ENCODE results near the gene UBE2QL1. TPM values are rescaled to one million over a fixed set of nuclear protein-coding genes. Genes with fewer than 3 reads are reported as not detected.

The UBE2QL1 gene
- polyA plus RNA-seq, 2 of the 4 experiments (the other 2 are of a cell fraction), result 0.04 TPM

DNA sequence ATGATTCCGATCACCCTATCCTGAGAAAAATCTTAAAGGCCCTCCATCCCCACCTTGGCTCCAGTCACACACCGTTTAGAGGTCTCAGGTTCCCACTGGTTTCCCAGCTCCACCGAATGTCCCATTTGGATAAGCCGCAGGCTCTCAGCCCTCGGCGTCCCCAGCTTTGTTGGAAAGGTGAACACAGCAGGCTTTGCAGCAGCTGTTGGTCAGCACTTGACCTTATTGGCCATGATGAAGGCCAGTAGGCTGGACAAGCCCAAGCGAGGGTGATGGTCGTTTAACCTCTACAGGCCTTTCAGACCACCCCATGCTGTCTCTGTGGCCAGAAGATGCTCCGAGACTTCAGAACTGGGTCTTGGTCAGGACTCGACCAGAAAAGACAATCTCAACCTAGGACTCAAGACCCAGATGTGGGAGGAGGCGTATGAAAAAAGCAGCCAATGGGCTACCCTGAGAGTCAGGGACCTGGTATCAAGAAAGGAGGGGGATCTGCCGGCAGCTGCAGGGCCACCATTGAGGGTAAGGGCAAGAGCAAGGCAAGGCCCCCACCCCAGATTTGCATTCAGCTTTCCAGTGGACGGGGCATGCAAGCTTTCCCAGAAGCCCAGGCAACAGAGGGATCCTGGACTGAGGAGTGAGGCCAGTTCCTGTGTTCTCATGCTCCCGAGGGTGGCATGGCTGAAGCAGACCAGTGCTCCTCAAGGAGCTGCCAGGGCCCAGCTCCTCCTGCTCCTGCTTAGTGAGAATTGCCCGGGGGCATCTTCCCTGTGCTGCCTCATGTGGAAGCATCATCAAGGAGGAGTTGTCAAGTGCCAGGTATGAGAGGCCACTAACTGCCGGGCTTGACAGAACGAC is 13.4 kb downstream of the UBE2QL1 start:
- Histone ChIP-seq H3K9me3 (peaks cover 14% of the 10 kb centered on the region), H3K4me3 (no peak overlapping the region), H3K4me1 (no peaks in the 10 kb centered on the region), H3K4me2 (no peak overlapping the region), H3K27ac (no peak overlapping the region)
- no peak for DNase-seq (ENCODE audit: low read depth in 1 of 2, low spot score in 1 of 2)
- ChIA-PET CTCF (no interaction called here), POLR2A (no interaction called here)
- no peak for ATAC-seq
- TF ChIP-seq, protein P1, sequence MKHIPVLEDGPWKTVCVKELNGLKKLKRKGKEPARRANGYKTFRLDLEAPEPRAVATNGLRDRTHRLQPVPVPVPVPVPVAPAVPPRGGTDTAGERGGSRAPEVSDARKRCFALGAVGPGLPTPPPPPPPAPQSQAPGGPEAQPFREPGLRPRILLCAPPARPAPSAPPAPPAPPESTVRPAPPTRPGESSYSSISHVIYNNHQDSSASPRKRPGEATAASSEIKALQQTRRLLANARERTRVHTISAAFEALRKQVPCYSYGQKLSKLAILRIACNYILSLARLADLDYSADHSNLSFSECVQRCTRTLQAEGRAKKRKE (CRISPR knock-in tag; IDR thresholded peaks at IDR 0.05; ENCODE audit: low read depth), result no peak
- no peak for TF ChIP-seq JUNB (IDR thresholded peaks at IDR 0.05)
- TF ChIP-seq, protein P2, sequence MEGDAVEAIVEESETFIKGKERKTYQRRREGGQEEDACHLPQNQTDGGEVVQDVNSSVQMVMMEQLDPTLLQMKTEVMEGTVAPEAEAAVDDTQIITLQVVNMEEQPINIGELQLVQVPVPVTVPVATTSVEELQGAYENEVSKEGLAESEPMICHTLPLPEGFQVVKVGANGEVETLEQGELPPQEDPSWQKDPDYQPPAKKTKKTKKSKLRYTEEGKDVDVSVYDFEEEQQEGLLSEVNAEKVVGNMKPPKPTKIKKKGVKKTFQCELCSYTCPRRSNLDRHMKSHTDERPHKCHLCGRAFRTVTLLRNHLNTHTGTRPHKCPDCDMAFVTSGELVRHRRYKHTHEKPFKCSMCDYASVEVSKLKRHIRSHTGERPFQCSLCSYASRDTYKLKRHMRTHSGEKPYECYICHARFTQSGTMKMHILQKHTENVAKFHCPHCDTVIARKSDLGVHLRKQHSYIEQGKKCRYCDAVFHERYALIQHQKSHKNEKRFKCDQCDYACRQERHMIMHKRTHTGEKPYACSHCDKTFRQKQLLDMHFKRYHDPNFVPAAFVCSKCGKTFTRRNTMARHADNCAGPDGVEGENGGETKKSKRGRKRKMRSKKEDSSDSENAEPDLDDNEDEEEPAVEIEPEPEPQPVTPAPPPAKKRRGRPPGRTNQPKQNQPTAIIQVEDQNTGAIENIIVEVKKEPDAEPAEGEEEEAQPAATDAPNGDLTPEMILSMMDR (IDR thresholded peaks at IDR 0.05), result no peak
- TF ChIP-seq GATA3 (IDR thresholded peaks at IDR 0.05; ENCODE audit: borderline replicate concordance), result no peak
- TF ChIP-seq HEYL (CRISPR knock-in tag; IDR thresholded peaks at IDR 0.05), result no peak
- TF ChIP-seq, protein P3, sequence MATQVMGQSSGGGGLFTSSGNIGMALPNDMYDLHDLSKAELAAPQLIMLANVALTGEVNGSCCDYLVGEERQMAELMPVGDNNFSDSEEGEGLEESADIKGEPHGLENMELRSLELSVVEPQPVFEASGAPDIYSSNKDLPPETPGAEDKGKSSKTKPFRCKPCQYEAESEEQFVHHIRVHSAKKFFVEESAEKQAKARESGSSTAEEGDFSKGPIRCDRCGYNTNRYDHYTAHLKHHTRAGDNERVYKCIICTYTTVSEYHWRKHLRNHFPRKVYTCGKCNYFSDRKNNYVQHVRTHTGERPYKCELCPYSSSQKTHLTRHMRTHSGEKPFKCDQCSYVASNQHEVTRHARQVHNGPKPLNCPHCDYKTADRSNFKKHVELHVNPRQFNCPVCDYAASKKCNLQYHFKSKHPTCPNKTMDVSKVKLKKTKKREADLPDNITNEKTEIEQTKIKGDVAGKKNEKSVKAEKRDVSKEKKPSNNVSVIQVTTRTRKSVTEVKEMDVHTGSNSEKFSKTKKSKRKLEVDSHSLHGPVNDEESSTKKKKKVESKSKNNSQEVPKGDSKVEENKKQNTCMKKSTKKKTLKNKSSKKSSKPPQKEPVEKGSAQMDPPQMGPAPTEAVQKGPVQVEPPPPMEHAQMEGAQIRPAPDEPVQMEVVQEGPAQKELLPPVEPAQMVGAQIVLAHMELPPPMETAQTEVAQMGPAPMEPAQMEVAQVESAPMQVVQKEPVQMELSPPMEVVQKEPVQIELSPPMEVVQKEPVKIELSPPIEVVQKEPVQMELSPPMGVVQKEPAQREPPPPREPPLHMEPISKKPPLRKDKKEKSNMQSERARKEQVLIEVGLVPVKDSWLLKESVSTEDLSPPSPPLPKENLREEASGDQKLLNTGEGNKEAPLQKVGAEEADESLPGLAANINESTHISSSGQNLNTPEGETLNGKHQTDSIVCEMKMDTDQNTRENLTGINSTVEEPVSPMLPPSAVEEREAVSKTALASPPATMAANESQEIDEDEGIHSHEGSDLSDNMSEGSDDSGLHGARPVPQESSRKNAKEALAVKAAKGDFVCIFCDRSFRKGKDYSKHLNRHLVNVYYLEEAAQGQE (IDR thresholded peaks at IDR 0.05), result no peak
- no peak for TF ChIP-seq RCOR1 (IDR thresholded peaks at IDR 0.05; ENCODE audit: low read depth, low read length)
- TF ChIP-seq ESRRA (IDR thresholded peaks at IDR 0.05; ENCODE audit: borderline replicate concordance, low read length), result no peak
- TF ChIP-seq CBX8 (IDR thresholded peaks at IDR 0.05), result no peak
- TF ChIP-seq NFE2L2 (conservative IDR thresholded peaks at IDR 0.05; ENCODE audit: low read length), result no peak
- TF ChIP-seq ZC3H11A (IDR thresholded peaks at IDR 0.05), result no peak
- WGBS (ENCODE audit: missing lambda C conversion rate), result 36% methylated on average over 13 of the region's 17 CpGs
- no peak for FAIRE-seq

DNA sequence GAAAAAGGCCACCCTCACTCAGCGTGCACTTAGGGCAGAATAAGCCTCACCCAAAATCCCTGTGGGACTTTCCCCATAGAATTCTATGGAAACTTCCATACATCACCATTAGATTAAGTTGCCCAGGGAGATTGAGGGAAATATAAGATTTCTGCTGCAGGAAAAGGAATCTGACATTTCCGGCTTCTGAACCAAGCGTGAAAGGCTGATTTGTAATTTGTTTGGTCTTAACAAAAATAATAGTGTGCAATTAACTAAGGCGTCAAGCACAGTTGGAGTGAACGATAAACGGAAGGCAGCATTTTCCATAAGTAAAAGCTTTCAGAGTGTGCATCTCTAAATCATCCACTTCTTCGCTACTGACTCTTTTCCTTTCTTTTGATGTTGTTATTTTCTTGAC is 14.0 kb downstream of the UBE2QL1 start:
- 67% methylated on average over 7 of the region's 7 CpGs for WGBS (ENCODE audit: missing lambda C conversion rate)
- no peak for FAIRE-seq
- Histone ChIP-seq H3K27ac (no peak overlapping the region), H3K4me2 (no peak overlapping the region), H3K4me1 (no peaks in the 10 kb centered on the region), H3K4me3 (no peak overlapping the region), H3K9me3 (peaks cover 9% of the 10 kb centered on the region)
- ATAC-seq, result no peak
- TF ChIP-seq ZFP36 (IDR thresholded peaks at IDR 0.05; ENCODE audit: borderline replicate concordance, partially characterized antibody), result no peak
- no peak for TF ChIP-seq JUN (IDR thresholded peaks at IDR 0.05)
- TF ChIP-seq, protein P3 (IDR thresholded peaks at IDR 0.05), result no peak
- TF ChIP-seq HOXA7 (CRISPR knock-in tag; IDR thresholded peaks at IDR 0.05), result no peak
- TF ChIP-seq TFCP2L1 (CRISPR knock-in tag; IDR thresholded peaks at IDR 0.05), result no peak
- TF ChIP-seq, protein P4, sequence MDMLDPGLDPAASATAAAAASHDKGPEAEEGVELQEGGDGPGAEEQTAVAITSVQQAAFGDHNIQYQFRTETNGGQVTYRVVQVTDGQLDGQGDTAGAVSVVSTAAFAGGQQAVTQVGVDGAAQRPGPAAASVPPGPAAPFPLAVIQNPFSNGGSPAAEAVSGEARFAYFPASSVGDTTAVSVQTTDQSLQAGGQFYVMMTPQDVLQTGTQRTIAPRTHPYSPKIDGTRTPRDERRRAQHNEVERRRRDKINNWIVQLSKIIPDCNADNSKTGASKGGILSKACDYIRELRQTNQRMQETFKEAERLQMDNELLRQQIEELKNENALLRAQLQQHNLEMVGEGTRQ (IDR thresholded peaks at IDR 0.05), result no peak
- TF ChIP-seq, protein P5, sequence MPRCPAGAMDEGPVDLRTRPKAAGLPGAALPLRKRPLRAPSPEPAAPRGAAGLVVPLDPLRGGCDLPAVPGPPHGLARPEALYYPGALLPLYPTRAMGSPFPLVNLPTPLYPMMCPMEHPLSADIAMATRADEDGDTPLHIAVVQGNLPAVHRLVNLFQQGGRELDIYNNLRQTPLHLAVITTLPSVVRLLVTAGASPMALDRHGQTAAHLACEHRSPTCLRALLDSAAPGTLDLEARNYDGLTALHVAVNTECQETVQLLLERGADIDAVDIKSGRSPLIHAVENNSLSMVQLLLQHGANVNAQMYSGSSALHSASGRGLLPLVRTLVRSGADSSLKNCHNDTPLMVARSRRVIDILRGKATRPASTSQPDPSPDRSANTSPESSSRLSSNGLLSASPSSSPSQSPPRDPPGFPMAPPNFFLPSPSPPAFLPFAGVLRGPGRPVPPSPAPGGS (IDR thresholded peaks at IDR 0.05), result no peak
- no peak for TF ChIP-seq FOXS1 (CRISPR knock-in tag; IDR thresholded peaks at IDR 0.05)
- TF ChIP-seq HEYL (CRISPR knock-in tag; IDR thresholded peaks at IDR 0.05), result no peak
- no peak for TF ChIP-seq POLR2AphosphoS2 (conservative IDR thresholded peaks at IDR 0.05; ENCODE audit: low read length)
- TF ChIP-seq HOXB13 (CRISPR knock-in tag; IDR thresholded peaks at IDR 0.05; ENCODE audit: low read depth), result no peak
- TF ChIP-seq CHD2 (IDR thresholded peaks at IDR 0.05; ENCODE audit: low read length, partially characterized antibody), result no peak
- ChIA-PET CTCF (no interaction called here), POLR2A (no interaction called here)
- DNase-seq (ENCODE audit: low read depth in 1 of 2, low spot score in 1 of 2), result no peak
